C4-2B (cell line): Measurements from ENCODE around the gene DVL2.

Experiments used
- H3K27ac ChIP-seq: fragments of 450-650 bp; 2 replicates; pipeline ENCODE4 v1.5.1; 2017
- ZFX ChIP-seq: fragments of 450-650 bp; IDR thresholded peaks from 2 replicates; pipeline ENCODE4 v1.6.1; 2017
- TF ChIP-seq, protein P1 (sequence below): fragments of 450-650 bp; conservative IDR thresholded peaks from 2 replicates; pipeline ENCODE4 v1.5.1; 2017; ENCODE audit warnings: mild to moderate bottlenecking

DVL2 gene

GRCh38 chr17:7196651-7197401, 37.5 kb downstream of the DVL2 start:
- no peak overlapping the region for H3K27ac ChIP-seq
- TF ChIP-seq, protein P1, sequence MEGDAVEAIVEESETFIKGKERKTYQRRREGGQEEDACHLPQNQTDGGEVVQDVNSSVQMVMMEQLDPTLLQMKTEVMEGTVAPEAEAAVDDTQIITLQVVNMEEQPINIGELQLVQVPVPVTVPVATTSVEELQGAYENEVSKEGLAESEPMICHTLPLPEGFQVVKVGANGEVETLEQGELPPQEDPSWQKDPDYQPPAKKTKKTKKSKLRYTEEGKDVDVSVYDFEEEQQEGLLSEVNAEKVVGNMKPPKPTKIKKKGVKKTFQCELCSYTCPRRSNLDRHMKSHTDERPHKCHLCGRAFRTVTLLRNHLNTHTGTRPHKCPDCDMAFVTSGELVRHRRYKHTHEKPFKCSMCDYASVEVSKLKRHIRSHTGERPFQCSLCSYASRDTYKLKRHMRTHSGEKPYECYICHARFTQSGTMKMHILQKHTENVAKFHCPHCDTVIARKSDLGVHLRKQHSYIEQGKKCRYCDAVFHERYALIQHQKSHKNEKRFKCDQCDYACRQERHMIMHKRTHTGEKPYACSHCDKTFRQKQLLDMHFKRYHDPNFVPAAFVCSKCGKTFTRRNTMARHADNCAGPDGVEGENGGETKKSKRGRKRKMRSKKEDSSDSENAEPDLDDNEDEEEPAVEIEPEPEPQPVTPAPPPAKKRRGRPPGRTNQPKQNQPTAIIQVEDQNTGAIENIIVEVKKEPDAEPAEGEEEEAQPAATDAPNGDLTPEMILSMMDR: no peak
- TF ChIP-seq ZFX: no peak

GRCh38 chr17:7195971-7196370, 38.3 kb downstream of the DVL2 start:
- H3K27ac ChIP-seq: no peak overlapping the region
- TF ChIP-seq, protein P1: no peak
- TF ChIP-seq ZFX: no peak

- no peak for TF ChIP-seq ZFX
- TF ChIP-seq, protein P1: no peak
- H3K27ac ChIP-seq: no peak overlapping the region
Observed at GRCh38 chr17:7192271-7192937, 41.9 kb downstream of the DVL2 start.

GRCh38 chr17:7191571-7192270, 42.6 kb downstream of the DVL2 start:
- TF ChIP-seq, protein P1: no peak
- TF ChIP-seq ZFX: no peak
- H3K27ac ChIP-seq: no peak overlapping the region

DNA sequence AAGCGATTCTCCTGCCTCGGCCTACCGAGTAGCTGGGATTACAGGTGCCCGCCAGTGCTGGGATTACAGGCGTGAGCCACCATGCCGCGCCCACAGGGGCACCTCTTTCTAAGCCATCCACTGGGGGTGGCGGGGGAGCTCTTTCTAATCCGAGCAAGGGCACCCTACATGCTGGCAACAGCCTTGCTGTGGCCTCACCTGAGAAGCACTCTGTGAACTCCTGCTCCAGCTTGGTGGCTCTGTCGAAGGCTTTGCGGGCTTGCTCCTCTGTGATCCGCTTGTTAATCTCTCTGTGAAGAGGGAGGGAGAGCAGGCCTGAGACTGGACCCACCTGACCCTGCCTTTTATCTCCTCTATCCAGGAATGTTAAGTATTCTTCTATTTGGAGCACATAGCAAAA, 43.2 kb downstream of the DVL2 start:
- TF ChIP-seq, protein P1: no peak
- no peak for TF ChIP-seq ZFX

DNA sequence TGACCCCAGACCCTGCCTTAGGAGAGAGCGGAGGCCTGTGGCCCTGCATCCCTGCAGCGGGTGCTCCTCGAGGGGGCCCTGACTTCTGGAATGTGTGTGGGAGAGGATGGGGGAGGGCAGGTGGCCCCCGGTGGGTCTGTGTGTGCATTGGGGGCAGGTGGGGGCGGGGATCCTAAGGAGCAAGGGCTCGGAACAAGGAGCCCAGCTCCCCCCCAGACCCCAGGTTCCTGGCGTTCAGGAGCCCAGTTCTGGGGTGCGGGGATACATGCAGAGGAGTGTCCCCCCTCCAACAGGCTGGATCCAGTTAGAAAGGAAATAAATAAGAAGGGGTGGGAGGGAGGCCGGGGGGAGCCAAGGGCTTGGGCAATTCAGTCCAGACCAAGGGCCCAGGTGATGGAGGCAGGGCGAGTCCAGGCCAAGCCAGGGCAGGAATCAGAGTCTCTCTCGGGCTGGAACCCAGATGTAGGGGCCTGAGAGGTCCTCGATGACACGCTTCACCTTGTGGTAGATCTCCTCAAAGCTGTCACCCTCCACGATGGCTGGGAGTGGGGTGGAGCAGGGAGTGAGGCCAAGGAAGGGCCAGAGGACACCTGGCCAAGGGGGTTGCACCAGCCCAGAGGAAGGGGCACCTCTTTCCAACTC, 43.9 kb downstream of the DVL2 start:
- H3K27ac ChIP-seq: no peak overlapping the region
- TF ChIP-seq, protein P1: no peak
- TF ChIP-seq ZFX: no peak

More for the DNA sequence above, 43.2 kb downstream of the DVL2 start:
- H3K27ac ChIP-seq: no peak overlapping the region
